Calu3 (cell line): ENCODE results near the gene KLHDC10. TPM values are rescaled to one million over a fixed set of nuclear protein-coding genes. Genes with fewer than 3 reads are reported as not detected.

Source experiments
- Bru-seq: library from RNA; stranded (reverse); fragments of 400-500 nt; gene quantifications from one replicate; lab custom pipeline; 2021; lab: Mats Ljungman, UMichigan
- BruChase-seq, 2 experiments: library from RNA; stranded (reverse); fragments of 400-500 nt; gene quantifications; one replicate each; lab custom pipeline; 2021; lab: Mats Ljungman, UMichigan
- BruUV-seq: library from RNA; stranded (reverse); fragments of 400-500 nt; replicated peaks from 2 replicates; lab custom pipeline; 2021; lab: Mats Ljungman, UMichigan
- CTCF ChIA-PET: fragments of 300-600 bp; sonication (Branson Sonifier 250); formaldehyde crosslinking; loops from one replicate; lab custom pipeline; 2022; ENCODE audit warnings: antibody characterized with exemption; lab: Charles Lee
- DNase-seq: peaks from one replicate; pipeline ENCODE4 v3.0.0; 2022
- H3K27ac Mint-ChIP-seq: one replicate; pipeline ENCODE4 v1.8.0; 2022; ENCODE audit warnings: mixed read lengths; ENCODE audit not compliant: unreplicated experiment
- H3K27me3 Mint-ChIP-seq: one replicate; pipeline ENCODE4 v1.8.0; 2022; ENCODE audit warnings: mixed read lengths; ENCODE audit not compliant: unreplicated experiment
- H3K36me3 Mint-ChIP-seq: one replicate; pipeline ENCODE4 v1.8.0; 2022; ENCODE audit warnings: mild to moderate bottlenecking, moderate library complexity, mixed read lengths; ENCODE audit not compliant: insufficient read depth, unreplicated experiment
- H3K4me1 Mint-ChIP-seq: one replicate; pipeline ENCODE4 v1.8.0; 2022; ENCODE audit warnings: mild to moderate bottlenecking, low read depth, mixed read lengths; ENCODE audit not compliant: unreplicated experiment
- H3K4me3 Mint-ChIP-seq: one replicate; pipeline ENCODE4 v1.8.0; 2022; ENCODE audit warnings: mild to moderate bottlenecking, low read depth, moderate library complexity, mixed read lengths; ENCODE audit not compliant: unreplicated experiment
- H3K9me3 Mint-ChIP-seq: one replicate; pipeline ENCODE4 v1.8.0; 2022; ENCODE audit warnings: low read depth, mixed read lengths; ENCODE audit not compliant: unreplicated experiment
- CTCF ChIP-seq: fragments of 200-600 bp; IDR thresholded peaks from one replicate; pipeline ENCODE4 v1.8.0; 2022; ENCODE audit warnings: antibody characterized with exemption; ENCODE audit not compliant: unreplicated experiment
- intact Hi-C: fragments of 100-400 bp; cut with micrococcal nuclease; formaldehyde crosslinking; loops from one replicate; pipeline ENCODE4 v1.10.0; 2022; ENCODE audit not compliant: unreplicated experiment
- long read RNA-seq: library from polyadenylated mRNA; stranded (forward); transcript quantifications from one replicate; pipeline ENCODE4 v2.0.0, GENCODE V29; 2022
- total RNA-seq: library from RNA; stranded (reverse); gene quantifications from 2 replicates; pipeline ENCODE4 v1.2.3, GENCODE V29; 2022

KLHDC10 gene
- 28.5 and 35.3 TPM in 2 replicates for total RNA-seq
- Bru-seq, nascent RNA = percentile 79 among the genes with signal in this experiment
- percentile 86 among the genes with signal in this experiment for BruChase-seq, experiment 1, labeled RNA remaining after a 6-hour chase
- BruChase-seq, experiment 2, labeled RNA remaining after a 2-hour chase = percentile 82 among the genes with signal in this experiment
- long read RNA-seq, partial matches to known transcripts = 5 of 7 reads
- long read RNA-seq, other reads (novel, unspliced or antisense) = 2 of 7 reads

- no peaks in the 10 kb centered on the region for H3K27me3 Mint-ChIP-seq
- peaks cover 27% of the 10 kb centered on the region for H3K4me1 Mint-ChIP-seq
- H3K9me3 Mint-ChIP-seq = no peaks in the 10 kb centered on the region
- DNase-seq = peak; percentile 96
- H3K4me3 Mint-ChIP-seq = peak within 1 kb of the TSS; percentile 80
- H3K27ac Mint-ChIP-seq = peak within 1 kb of the TSS; percentile 92
- no peak for TF ChIP-seq CTCF
- no TSS peak for BruUV-seq
- CTCF ChIA-PET = interaction anchor here (0.6 to 1.0 kb wide), 4 partner anchors 26 to 1273 kb away, joined by 3 to 4 read pairs (median 4); no protein-coding TSS in a partner anchor
- H3K36me3 Mint-ChIP-seq = peaks cover 25% of the 10 kb centered on the region
- intact Hi-C loops = loop anchor here (5.0 to 10.0 kb wide), 5 partner anchors 42 to 685 kb away; no protein-coding TSS in a partner anchor
Measured at GRCh38 chr7:130069978-130070860, at the start of gene KLHDC10. TSS of gene KLHDC10 (plus strand) at chr7:130070534. CDS start at chr7:130070644, 110 bp downstream.

GRCh38 chr7:130021105-130021834 is 49.1 kb upstream of the KLHDC10 start:
- no TSS peak for BruUV-seq
- DNase-seq = no peak
- no peaks in the 10 kb centered on the region for H3K27me3 Mint-ChIP-seq
- no peak overlapping the region for H3K27ac Mint-ChIP-seq
- CTCF ChIA-PET = no interaction called here
- no peak overlapping the region for H3K4me3 Mint-ChIP-seq
- peaks cover 35% of the 10 kb centered on the region for H3K36me3 Mint-ChIP-seq
- no peak for TF ChIP-seq CTCF
- H3K4me1 Mint-ChIP-seq = no peaks in the 10 kb centered on the region
- H3K9me3 Mint-ChIP-seq = no peaks in the 10 kb centered on the region
- intact Hi-C loops = no loop called here

- CTCF ChIA-PET = no interaction called here
- TF ChIP-seq CTCF = no peak
- no TSS peak for BruUV-seq
- no peaks in the 10 kb centered on the region for H3K27me3 Mint-ChIP-seq
- H3K4me1 Mint-ChIP-seq = no peaks in the 10 kb centered on the region
- intact Hi-C loops = no loop called here
- no peak for DNase-seq
- no peak overlapping the region for H3K27ac Mint-ChIP-seq
- H3K36me3 Mint-ChIP-seq = peaks cover 38% of the 10 kb centered on the region
- no peak overlapping the region for H3K4me3 Mint-ChIP-seq
- H3K9me3 Mint-ChIP-seq = no peaks in the 10 kb centered on the region
Measured at GRCh38 chr7:130022115-130022514, 48.2 kb upstream of the KLHDC10 start.

GRCh38 chr7:130022623-130023175 is 47.6 kb upstream of the KLHDC10 start:
- Mint-ChIP-seq H3K27ac (no peak overlapping the region), H3K27me3 (no peaks in the 10 kb centered on the region), H3K9me3 (no peaks in the 10 kb centered on the region), H3K36me3 (peaks cover 38% of the 10 kb centered on the region), H3K4me3 (no peak overlapping the region), H3K4me1 (no peaks in the 10 kb centered on the region)
- no TSS peak for BruUV-seq
- intact Hi-C loops = no loop called here
- CTCF ChIA-PET = no interaction called here
- no peak for TF ChIP-seq CTCF
- DNase-seq = no peak
